Trophoblast cell (in vitro differentiated cells and primary cell): Measurements from ENCODE around the gene JMJD4.
A peak's percentile ranks its signal among the peaks of the same experiment; 100 is the strongest.

ENCODE experiments used
- DNase-seq, 2 donors: peaks; one replicate each; pipeline ENCODE4 v3.0.0-alpha.2; 2016
- H2AFZ ChIP-seq: 2 replicates; pipeline ENCODE4 v1.6.1; 2013; ENCODE audit warnings: low read length, moderate library complexity, mild to moderate bottlenecking; ENCODE audit not compliant: insufficient read depth, poor library complexity
- H2AK5ac ChIP-seq: 2 replicates; pipeline ENCODE4 v1.6.1; 2013; ENCODE audit warnings: mild to moderate bottlenecking, low read length
- H2BK120ac ChIP-seq: 2 replicates; pipeline ENCODE4 v1.6.1; 2013; ENCODE audit warnings: low read length, mild to moderate bottlenecking, moderate library complexity; ENCODE audit not compliant: insufficient read depth, poor library complexity
- H2BK12ac ChIP-seq: 2 replicates; pipeline ENCODE4 v1.6.1; 2013; ENCODE audit warnings: mild to moderate bottlenecking, low read length, moderate library complexity
- H2BK5ac ChIP-seq: 2 replicates; pipeline ENCODE4 v1.6.1; 2013; ENCODE audit warnings: low read length, low read depth, moderate library complexity, mild to moderate bottlenecking; ENCODE audit not compliant: poor library complexity
- H3K14ac ChIP-seq: 2 replicates; pipeline ENCODE4 v1.6.1; 2013; ENCODE audit warnings: mild to moderate bottlenecking, low read length
- H3K18ac ChIP-seq: 2 replicates; pipeline ENCODE4 v1.6.1; 2013; ENCODE audit warnings: mild to moderate bottlenecking, low read length
- H3K23ac ChIP-seq: 2 replicates; pipeline ENCODE4 v1.6.1; 2013; ENCODE audit warnings: low read length
- H3K27ac ChIP-seq: 2 replicates; pipeline ENCODE4 v1.5.1; 2013; ENCODE audit warnings: low read depth, mild to moderate bottlenecking, inconsistent platforms, low read length, moderate library complexity
- H3K27me3 ChIP-seq: 2 replicates; pipeline ENCODE4 v1.6.1; 2013; ENCODE audit warnings: inconsistent platforms, mild to moderate bottlenecking, low read length, moderate library complexity; ENCODE audit not compliant: insufficient read depth
- H3K36me3 ChIP-seq, 2 experiments: 1 replicate in 1 of 2; 2 replicates in 1 of 2; pipeline ENCODE4 v1.6.1; 2013; ENCODE audit warnings: low read length in 2 of 2, mild to moderate bottlenecking in 2 of 2, moderate library complexity in 1 of 2; ENCODE audit not compliant: insufficient read depth in 2 of 2, control insufficient read depth in 1 of 2
- H3K4ac ChIP-seq: 2 replicates; pipeline ENCODE4 v1.6.1; 2013; ENCODE audit warnings: low read depth, mild to moderate bottlenecking, low read length, moderate library complexity
- H3K4me1 ChIP-seq, 2 experiments: 1 replicate in 1 of 2; 2 replicates in 1 of 2; pipeline ENCODE4 v1.6.1; 2013; ENCODE audit warnings: low read length in 2 of 2, mild to moderate bottlenecking in 2 of 2, moderate library complexity in 1 of 2; ENCODE audit not compliant: insufficient read depth in 2 of 2, control insufficient read depth in 1 of 2
- H3K4me2 ChIP-seq: 2 replicates; pipeline ENCODE4 v1.6.1; 2013; ENCODE audit warnings: inconsistent platforms, mild to moderate bottlenecking, low read length, moderate library complexity
- H3K4me3 ChIP-seq: 2 replicates; pipeline ENCODE4 v1.5.1; 2013; ENCODE audit warnings: mild to moderate bottlenecking, low read depth, low read length, inconsistent platforms
- H3K79me1 ChIP-seq: one replicate; pipeline ENCODE4 v1.6.1; 2013; ENCODE audit warnings: low read length
- H3K79me2 ChIP-seq: 2 replicates; pipeline ENCODE4 v1.6.1; 2013; ENCODE audit warnings: low read length, mild to moderate bottlenecking; ENCODE audit not compliant: control insufficient read depth, insufficient read depth, poor library complexity
- H3K9ac ChIP-seq: 2 replicates; pipeline ENCODE4 v1.6.1; 2013; ENCODE audit warnings: mild to moderate bottlenecking, low read length
- H3K9me3 ChIP-seq: 2 replicates; pipeline ENCODE4 v1.6.1; 2013; ENCODE audit warnings: low read depth, mild to moderate bottlenecking, control low read depth, inconsistent platforms, low read length; ENCODE audit not compliant: insufficient read depth
- H4K12ac ChIP-seq: 2 replicates; pipeline ENCODE4 v1.6.1; 2013; ENCODE audit warnings: low read depth, mild to moderate bottlenecking, low read length, moderate library complexity
- H4K8ac ChIP-seq: 2 replicates; pipeline ENCODE4 v1.6.1; 2013; ENCODE audit warnings: low read depth, mild to moderate bottlenecking, low read length, moderate library complexity
- H4K91ac ChIP-seq: one replicate; pipeline ENCODE4 v1.6.1; 2013; ENCODE audit warnings: low read depth, mild to moderate bottlenecking, low read length, moderate library complexity
- WGBS: extraction: QIAGEN DNeasy Blood & Tissue Kit; methylation state at CpG from one replicate; pipeline ENCODE4 v1.1.7; 2013; ENCODE audit warnings: missing lambda C conversion rate; ENCODE audit not compliant: insufficient read length, insufficient coverage; ENCODE audit errors: extremely low coverage; 5-methylcytosine and 5-hydroxymethylcytosine counted together

Gene JMJD4

GRCh38 chr1:227742738-227743715 lies 7.9 kb upstream of the JMJD4 start:
- Histone ChIP-seq H3K18ac (no peak overlapping the region), H4K8ac (no peak overlapping the region), H3K9ac (peak overlapping the region; percentile 12), H3K4me2 (no peak overlapping the region), H3K79me1 (no peaks in the 10 kb centered on the region), H3K27ac (no peak overlapping the region), H3K79me2 (no peaks in the 10 kb centered on the region), H3K9me3 (peaks cover 2% of the 10 kb centered on the region), H3K27me3 (no peaks in the 10 kb centered on the region), H3K14ac (no peak overlapping the region), H3K4me1 (no peaks in the 10 kb centered on the region), H3K23ac (no peak overlapping the region), H2AK5ac (no peak overlapping the region), H3K4ac (no peak overlapping the region), H2BK12ac (no peak overlapping the region), H2BK5ac (no peak overlapping the region), H4K91ac (no peak overlapping the region), H2BK120ac (no peak overlapping the region), H2AFZ (no peak overlapping the region), H3K4me3 (no peak overlapping the region), H4K12ac (no peak overlapping the region), H3K36me3 (peaks cover 14% of the 10 kb centered on the region in 2 experiments)
- DNase-seq: no peak
- no CpG with 5 or more reads among the region's 18 CpGs for WGBS

- H3K18ac ChIP-seq: peak overlapping the region; percentile 10
- WGBS: no CpG with 5 or more reads among the region's 17 CpGs
- H3K9me3 ChIP-seq: peaks cover 2% of the 10 kb centered on the region
- H3K36me3 ChIP-seq: peaks cover 8 to 9% of the 10 kb centered on the region in 2 experiments
- H2AK5ac ChIP-seq: no peak overlapping the region
- no peak for DNase-seq
- no peak overlapping the region for H3K4ac ChIP-seq
- H4K8ac ChIP-seq: no peak overlapping the region
- no peak overlapping the region for H3K23ac ChIP-seq
- no peaks in the 10 kb centered on the region for H3K79me1 ChIP-seq
- H3K4me3 ChIP-seq: no peak overlapping the region
- no peak overlapping the region for H2BK12ac ChIP-seq
- H2AFZ ChIP-seq: no peak overlapping the region
- no peak overlapping the region for H3K9ac ChIP-seq
- no peak overlapping the region for H3K4me2 ChIP-seq
- H3K27ac ChIP-seq: no peak overlapping the region
- H4K91ac ChIP-seq: no peak overlapping the region
- no peak overlapping the region for H3K14ac ChIP-seq
- no peak overlapping the region for H4K12ac ChIP-seq
- H2BK5ac ChIP-seq: no peak overlapping the region
- H3K27me3 ChIP-seq: no peaks in the 10 kb centered on the region
- H2BK120ac ChIP-seq: no peak overlapping the region
- no peaks in the 10 kb centered on the region for H3K4me1 ChIP-seq
- H3K79me2 ChIP-seq: no peaks in the 10 kb centered on the region
Observed at GRCh38 chr1:227741166-227741870, 6.2 kb upstream of the JMJD4 start.

GRCh38 chr1:227740401-227740960 lies 5.4 kb upstream of the JMJD4 start:
- Histone ChIP-seq H2BK120ac (no peak overlapping the region), H2AK5ac (no peak overlapping the region), H4K8ac (no peak overlapping the region), H3K4me2 (no peak overlapping the region), H3K4ac (no peak overlapping the region), H3K27ac (no peak overlapping the region), H2AFZ (no peak overlapping the region), H3K36me3 (peaks cover 8 to 9% of the 10 kb centered on the region in 2 experiments), H3K27me3 (no peaks in the 10 kb centered on the region), H3K79me2 (peaks cover 7% of the 10 kb centered on the region), H2BK12ac (no peak overlapping the region), H3K4me1 (peaks cover 5 to 7% of the 10 kb centered on the region in 2 experiments), H3K14ac (no peak overlapping the region), H2BK5ac (no peak overlapping the region), H3K79me1 (peaks cover 2% of the 10 kb centered on the region), H4K12ac (no peak overlapping the region), H3K18ac (no peak overlapping the region), H3K9me3 (peaks cover 6% of the 10 kb centered on the region), H3K4me3 (no peak overlapping the region), H3K23ac (no peak overlapping the region), H3K9ac (no peak overlapping the region), H4K91ac (no peak overlapping the region)
- DNase-seq: no peak
- no CpG with 5 or more reads among the region's 3 CpGs for WGBS

GRCh38 chr1:227739636-227740035 lies 4.5 kb upstream of the JMJD4 start:
- no CpG with 5 or more reads among the region's 7 CpGs for WGBS

More at GRCh38 chr1:227739636-227740035, 4.5 kb upstream of the JMJD4 start:
- Histone ChIP-seq H3K79me2 (peaks cover 11% of the 10 kb centered on the region), H2AK5ac (no peak overlapping the region), H3K4me1 (peaks cover 5 to 7% of the 10 kb centered on the region in 2 experiments), H3K23ac (no peak overlapping the region), H4K91ac (no peak overlapping the region), H3K9me3 (peaks cover 6% of the 10 kb centered on the region), H3K4me2 (no peak overlapping the region), H4K12ac (no peak overlapping the region), H3K4ac (no peak overlapping the region), H3K79me1 (peaks cover 8% of the 10 kb centered on the region), H2BK5ac (no peak overlapping the region), H3K27me3 (no peaks in the 10 kb centered on the region), H3K4me3 (peak overlapping the region; percentile 44), H4K8ac (no peak overlapping the region), H2BK12ac (no peak overlapping the region), H2BK120ac (no peak overlapping the region), H3K36me3 (peaks cover 8 to 9% of the 10 kb centered on the region in 2 experiments), H3K18ac (no peak overlapping the region), H3K9ac (peak overlapping the region; percentile 20), H3K27ac (no peak overlapping the region), H3K14ac (no peak overlapping the region), H2AFZ (no peak overlapping the region)
- DNase-seq: no peak
